Heart left ventricle (tissue), 13 donors: ENCODE results near the gene CRYZL1.

ENCODE experiments used
- POLR2A ChIP-seq, 2 donors: fragments of 450-650 bp; IDR thresholded peaks; one replicate each; pipeline ENCODE4 v1.6.1; 2017; ENCODE audit warnings: antibody characterized with exemption in 2 of 2, mild to moderate bottlenecking in 2 of 2, moderate library complexity in 2 of 2
- TF ChIP-seq, protein P1 (sequence below), 12 donors: fragments of 200-600 bp; sonication (generic) in 4 of 12; IDR thresholded peaks; one replicate each; pipeline versions ENCODE4 v1.5.0 to v1.8.0; 2018 to 2022; ENCODE audit warnings: antibody characterized with exemption in 12 of 12, mild to moderate bottlenecking in 5 of 12
- donor health status: ischemic (EF 13 %, LVEDD 7.1; RV severe dilation, severe dysfunction).
- donor health status: DM: no; HTN: yes; CAD: no.
- donor health status: DM: no; HTN: no; CAD: no.
- donor health status: ischemic (EF 25% LVEDD 6.9; RV normal size, moderate dysfunction).
- donor health status: ischemic (EF 25% LVEDD 5.7; RV mildly dilated, moderate dysfunction).
- donor health status: ischemic (EF 35%, LVEDD 5.7; RV mildly dilated, moderate dysfunction).
- donor health status: nonischemic (EF 11% LVEDD 7.7; RV severe dilation, severe dysfunction).
- donor health status: DM: yes; HTN: yes; CAD: no.
- donor health status: PGD.
- donor health status: ischemic (EF 29% LVEDD 5.4; RV normal size, mild dysfunction).
- donor health status: nonischemic (EF 23%, LVEDD 6.1; RV moderate dilation, normal function).

DNA sequence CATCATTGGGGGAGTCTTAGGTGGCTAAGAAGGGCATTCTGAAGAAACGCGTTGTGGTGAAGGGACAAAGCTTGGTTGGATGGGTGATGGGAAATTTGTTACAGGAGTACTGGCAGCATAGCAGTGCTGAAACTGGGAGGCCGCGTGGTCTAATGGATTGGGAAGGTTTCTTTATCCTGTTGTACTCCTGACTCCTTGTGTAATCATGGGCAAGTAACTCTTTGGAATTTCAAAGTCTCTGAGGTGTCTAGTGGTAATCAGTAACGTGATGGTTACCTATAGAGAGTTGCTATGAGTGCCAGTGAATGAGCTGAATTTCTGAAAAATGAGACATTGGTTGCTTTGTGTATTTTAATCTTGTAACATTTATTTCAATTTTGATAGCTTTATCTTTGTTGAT lies 71.5 kb downstream of the CRYZL1 start:
- TF ChIP-seq, protein P1, sequence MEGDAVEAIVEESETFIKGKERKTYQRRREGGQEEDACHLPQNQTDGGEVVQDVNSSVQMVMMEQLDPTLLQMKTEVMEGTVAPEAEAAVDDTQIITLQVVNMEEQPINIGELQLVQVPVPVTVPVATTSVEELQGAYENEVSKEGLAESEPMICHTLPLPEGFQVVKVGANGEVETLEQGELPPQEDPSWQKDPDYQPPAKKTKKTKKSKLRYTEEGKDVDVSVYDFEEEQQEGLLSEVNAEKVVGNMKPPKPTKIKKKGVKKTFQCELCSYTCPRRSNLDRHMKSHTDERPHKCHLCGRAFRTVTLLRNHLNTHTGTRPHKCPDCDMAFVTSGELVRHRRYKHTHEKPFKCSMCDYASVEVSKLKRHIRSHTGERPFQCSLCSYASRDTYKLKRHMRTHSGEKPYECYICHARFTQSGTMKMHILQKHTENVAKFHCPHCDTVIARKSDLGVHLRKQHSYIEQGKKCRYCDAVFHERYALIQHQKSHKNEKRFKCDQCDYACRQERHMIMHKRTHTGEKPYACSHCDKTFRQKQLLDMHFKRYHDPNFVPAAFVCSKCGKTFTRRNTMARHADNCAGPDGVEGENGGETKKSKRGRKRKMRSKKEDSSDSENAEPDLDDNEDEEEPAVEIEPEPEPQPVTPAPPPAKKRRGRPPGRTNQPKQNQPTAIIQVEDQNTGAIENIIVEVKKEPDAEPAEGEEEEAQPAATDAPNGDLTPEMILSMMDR (IDR thresholded peaks at IDR 0.05), result no peak
- no peak for TF ChIP-seq POLR2A (IDR thresholded peaks at IDR 0.05)
